ENCODE results near the gene PI16.
"Not testable (repeated sequence)": the region's sequence is repeated elsewhere in the genome, so short reads cannot be mapped to it uniquely, and the experiment has no call there.

GRCh38 chr6:36949076-36949475, 5.5 kb upstream of the PI16 start:
- not testable (repeated sequence) for TF ChIP-seq CTCF, POLR2A, POLR2AphosphoS5, EP300 (IDR thresholded peaks at IDR 0.05)

Measured in sigmoid colon (tissue), 4 donors.